NCI-H1048 (cell line): ENCODE measurements around the gene ANKRD13B.
"Not testable (repeated sequence)": the region's sequence is repeated elsewhere in the genome, so short reads cannot be mapped to it uniquely, and the experiment has no call there.

Source experiments
- DNase-seq: peaks from one replicate; lab custom pipeline; 2025; lab: John Stamatoyannopoulos, UW

ANKRD13B gene

DNA sequence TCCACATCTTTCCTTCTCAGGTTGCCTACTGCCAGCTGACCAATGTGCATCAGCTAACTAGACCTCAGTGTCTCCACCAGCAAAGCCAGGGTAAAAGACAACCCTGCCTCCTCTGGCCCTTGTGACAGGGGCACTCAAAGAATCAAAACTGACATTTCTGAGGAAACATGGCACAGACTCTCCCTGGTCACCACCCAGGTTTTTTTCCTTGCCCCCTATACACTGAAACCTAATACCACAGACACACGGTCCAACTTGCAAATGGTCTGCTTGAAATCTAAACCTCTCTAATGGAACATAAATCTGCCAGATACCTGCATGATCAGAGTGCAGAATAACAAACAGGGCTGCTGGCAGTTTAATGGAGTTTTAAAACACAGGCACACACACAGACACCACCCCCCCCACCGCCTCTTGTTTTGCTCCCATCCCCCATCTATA, 49.3 kb downstream of the ANKRD13B start:
- DNase-seq = no peak

GRCh38 chr17:29643817-29644160, 50.9 kb downstream of the ANKRD13B start:
- DNase-seq = no peak

DNA sequence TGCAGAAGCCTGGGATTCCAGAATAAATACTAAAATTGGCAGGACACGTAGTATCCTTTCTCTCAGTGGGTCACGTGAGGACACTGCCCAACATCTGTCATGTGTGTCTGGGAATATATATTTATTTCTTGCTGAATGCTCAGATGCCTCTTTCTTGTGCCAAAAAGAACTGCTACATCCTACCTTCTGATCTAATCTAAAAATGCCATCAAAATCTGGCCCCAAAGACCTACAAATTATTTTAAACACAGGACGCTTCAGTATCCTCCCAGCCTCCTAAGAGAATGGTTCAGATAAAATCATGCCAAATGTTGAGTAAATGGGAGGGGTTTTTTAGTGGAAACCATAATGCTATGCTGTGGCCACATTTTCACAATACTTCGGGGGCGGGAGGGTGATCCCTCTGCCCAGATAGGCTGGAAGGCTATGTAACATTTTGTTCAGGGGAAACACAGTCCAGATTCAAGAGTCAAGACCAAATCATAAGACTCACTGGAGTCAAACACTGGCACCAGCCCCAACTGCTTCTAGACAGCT, 52.7 kb downstream of the ANKRD13B start:
- DNase-seq = no peak

GRCh38 chr17:29648005-29648404, 55.1 kb downstream of the ANKRD13B start:
- no peak for DNase-seq

- DNase-seq = no peak
Measured at GRCh38 chr17:29649359-29649758, 56.4 kb downstream of the ANKRD13B start.

GRCh38 chr17:29650396-29650795, 57.5 kb downstream of the ANKRD13B start:
- DNase-seq = no peak

GRCh38 chr17:29651913-29652312, 59.0 kb downstream of the ANKRD13B start:
- DNase-seq = not testable (repeated sequence)

GRCh38 chr17:29652976-29653375, 60.0 kb downstream of the ANKRD13B start:
- no peak for DNase-seq

DNA sequence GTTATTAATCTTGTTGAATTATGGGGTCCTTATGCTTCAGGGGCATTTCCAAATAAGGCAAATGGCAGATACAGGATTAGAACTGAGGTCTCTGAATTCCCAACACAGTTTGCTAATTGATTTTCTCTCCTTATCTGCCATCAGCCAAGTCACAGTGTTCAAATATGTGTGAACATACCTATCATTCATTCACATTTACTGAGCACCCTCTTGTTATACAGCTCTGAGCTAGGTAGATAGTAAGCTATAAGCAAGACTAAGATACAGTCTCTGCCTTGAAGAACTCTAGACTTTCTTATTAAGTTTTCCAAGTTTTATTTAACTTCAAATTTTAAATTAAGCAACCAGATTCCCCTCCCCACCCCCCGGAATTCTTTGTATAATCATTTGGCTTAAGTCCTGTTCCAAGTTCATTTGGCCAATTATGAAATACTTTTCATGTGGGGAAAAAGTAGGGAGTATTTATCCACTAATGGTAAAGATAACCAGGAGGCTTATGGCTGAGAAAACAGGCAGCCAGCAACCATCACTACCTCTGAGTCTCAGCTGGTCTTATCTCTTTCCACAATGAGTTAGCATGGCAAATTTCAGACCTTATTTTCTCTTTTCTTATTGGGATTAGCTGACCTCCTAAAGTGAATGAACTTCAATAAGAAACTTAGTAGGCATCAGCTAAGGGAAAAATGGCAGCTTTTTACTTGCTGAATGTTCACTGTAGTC, 61.2 kb downstream of the ANKRD13B start:
- DNase-seq = no peak

- no peak for DNase-seq
Measured at GRCh38 chr17:29655323-29655722, 62.4 kb downstream of the ANKRD13B start.

- no peak for DNase-seq
Measured at GRCh38 chr17:29659155-29659554, 66.2 kb downstream of the ANKRD13B start.

DNA sequence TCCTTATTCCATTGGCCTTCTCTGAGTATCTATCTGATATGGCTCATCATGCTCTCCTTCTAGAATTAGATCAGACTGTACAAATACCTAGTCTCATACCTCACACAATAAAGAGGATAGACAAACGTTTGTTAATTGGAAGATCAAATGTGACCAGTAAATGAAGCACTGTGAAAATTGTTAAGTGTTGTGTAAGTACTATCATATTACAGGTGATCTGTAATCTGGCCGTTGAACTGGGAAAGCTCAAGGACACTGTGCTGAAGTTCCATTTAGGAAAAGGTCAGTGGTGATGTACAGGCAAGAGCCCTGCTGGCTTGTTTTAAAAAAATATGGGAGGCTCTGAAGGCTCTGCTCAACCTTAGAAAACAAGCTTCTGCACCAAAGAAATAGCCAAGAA, 68.3 kb downstream of the ANKRD13B start:
- no peak for DNase-seq

- no peak for DNase-seq
Measured at GRCh38 chr17:29663155-29663554, 70.2 kb downstream of the ANKRD13B start.
